ENCODE data around the gene PSEN2.

- TF ChIP-seq CHD2 (IDR thresholded peaks at IDR 0.05; ENCODE audit: low read length) (no peak), CTCF (IDR thresholded peaks at IDR 0.05; ENCODE audit: control extremely low read depth in 1 of 3, insufficient read depth in 1 of 3, low read depth in 1 of 3, low read length in 3 of 3) (no peak)
Observed at GRCh38 chr1:226901421-226901820, 31.0 kb downstream of the PSEN2 start.
